GM06990 (cell line): ENCODE data around the gene GPATCH2.

Source experiments
- DNase-seq: peaks from one replicate; pipeline ENCODE4 v3.0.0-alpha.2; 2011; ENCODE audit not compliant: insufficient read length; ENCODE audit errors: extremely low read depth
- H3K27me3 ChIP-seq: replicated peaks from 2 replicates; pipeline ENCODE4 v1.6.0; 2011; ENCODE audit warnings: low read length; ENCODE audit not compliant: control insufficient read depth, insufficient read depth
- H3K36me3 ChIP-seq: 2 replicates; pipeline ENCODE4 v1.5.1; 2011; ENCODE audit warnings: low read length; ENCODE audit not compliant: control insufficient read depth, insufficient read depth
- H3K4me3 ChIP-seq: replicated peaks from 2 replicates; pipeline ENCODE4 v1.5.1; 2011; ENCODE audit warnings: low read depth, mild to moderate bottlenecking, control low read depth, low read length
- TF ChIP-seq, protein P1 (sequence below): IDR thresholded peaks from 2 replicates; pipeline ENCODE4 v1.5.1; 2011; ENCODE audit warnings: low read length, control low read depth, mild to moderate bottlenecking, inconsistent platforms; ENCODE audit not compliant: insufficient read depth, poor library complexity, severe bottlenecking

Gene GPATCH2

DNA sequence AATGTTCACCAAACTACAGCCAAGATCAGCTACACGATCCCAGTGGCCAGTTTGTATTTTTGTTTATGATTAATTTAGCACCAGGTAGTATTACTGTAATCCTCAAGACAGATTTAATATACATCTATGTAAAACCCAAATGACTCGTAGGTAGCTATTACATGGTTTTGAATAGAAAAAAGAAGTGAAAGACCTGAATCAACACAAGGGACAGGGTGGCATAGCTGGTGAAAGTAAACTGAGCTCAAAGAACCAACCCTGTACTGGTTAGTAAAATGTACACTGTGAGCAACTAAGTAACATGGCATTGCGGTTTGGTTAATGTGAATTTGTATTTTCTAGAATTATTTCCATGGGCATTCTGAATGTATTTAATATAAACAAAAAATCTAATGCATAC is 8.8 kb downstream of the GPATCH2 start:
- DNase-seq = no peak
- Histone ChIP-seq H3K27me3 (no peaks in the 10 kb centered on the region), H3K4me3 (no peak overlapping the region), H3K36me3 (peaks cover 2% of the 10 kb centered on the region; the same call in 1 of the 2 replicates)
- TF ChIP-seq, protein P1, sequence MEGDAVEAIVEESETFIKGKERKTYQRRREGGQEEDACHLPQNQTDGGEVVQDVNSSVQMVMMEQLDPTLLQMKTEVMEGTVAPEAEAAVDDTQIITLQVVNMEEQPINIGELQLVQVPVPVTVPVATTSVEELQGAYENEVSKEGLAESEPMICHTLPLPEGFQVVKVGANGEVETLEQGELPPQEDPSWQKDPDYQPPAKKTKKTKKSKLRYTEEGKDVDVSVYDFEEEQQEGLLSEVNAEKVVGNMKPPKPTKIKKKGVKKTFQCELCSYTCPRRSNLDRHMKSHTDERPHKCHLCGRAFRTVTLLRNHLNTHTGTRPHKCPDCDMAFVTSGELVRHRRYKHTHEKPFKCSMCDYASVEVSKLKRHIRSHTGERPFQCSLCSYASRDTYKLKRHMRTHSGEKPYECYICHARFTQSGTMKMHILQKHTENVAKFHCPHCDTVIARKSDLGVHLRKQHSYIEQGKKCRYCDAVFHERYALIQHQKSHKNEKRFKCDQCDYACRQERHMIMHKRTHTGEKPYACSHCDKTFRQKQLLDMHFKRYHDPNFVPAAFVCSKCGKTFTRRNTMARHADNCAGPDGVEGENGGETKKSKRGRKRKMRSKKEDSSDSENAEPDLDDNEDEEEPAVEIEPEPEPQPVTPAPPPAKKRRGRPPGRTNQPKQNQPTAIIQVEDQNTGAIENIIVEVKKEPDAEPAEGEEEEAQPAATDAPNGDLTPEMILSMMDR = no peak

DNA sequence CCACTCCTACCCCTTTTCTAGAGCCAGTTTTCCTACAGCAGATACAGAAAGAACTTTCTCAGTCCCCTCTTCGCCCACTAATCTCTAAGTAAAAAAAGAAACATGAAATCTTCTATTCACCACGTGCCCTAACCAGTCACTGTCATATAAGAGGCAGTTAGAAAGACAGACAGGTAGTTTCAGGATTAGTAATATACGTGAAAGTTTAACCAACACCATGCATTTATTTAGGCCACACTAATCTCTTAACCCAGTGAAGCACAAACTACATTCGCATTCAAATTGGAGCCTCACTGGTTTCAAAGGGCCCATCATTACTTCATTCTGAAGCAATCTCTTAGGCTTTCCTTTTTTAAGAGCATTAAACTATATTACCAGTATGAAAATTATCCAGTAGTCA is 10.1 kb downstream of the GPATCH2 start:
- peaks cover 2% of the 10 kb centered on the region; the same call in 1 of the 2 replicates for H3K36me3 ChIP-seq
- no peak overlapping the region for H3K4me3 ChIP-seq
- TF ChIP-seq, protein P1 = no peak
- DNase-seq = peak; percentile 52
- H3K27me3 ChIP-seq = no peaks in the 10 kb centered on the region

DNA sequence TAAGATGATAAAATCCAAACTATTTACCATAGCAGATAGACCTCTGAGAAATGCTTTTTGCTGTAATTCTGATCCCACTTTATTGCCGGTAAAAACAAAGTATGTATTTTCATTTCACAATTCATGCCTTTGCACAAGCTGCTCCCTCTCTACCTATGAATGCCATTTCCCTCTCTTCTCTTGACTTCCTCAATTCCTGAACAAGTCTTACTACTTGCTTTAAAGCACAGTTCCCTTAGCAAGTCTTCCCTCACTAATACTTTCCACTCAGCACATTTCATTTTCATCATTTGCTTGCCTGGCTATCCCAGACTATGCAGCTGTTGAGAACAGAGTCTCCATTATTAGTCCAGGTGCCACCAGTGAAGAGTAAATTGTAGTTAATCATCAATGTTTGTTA is 13.8 kb downstream of the GPATCH2 start:
- Histone ChIP-seq H3K36me3 (peaks cover 2% of the 10 kb centered on the region; the same call in 1 of the 2 replicates), H3K27me3 (no peaks in the 10 kb centered on the region), H3K4me3 (no peak overlapping the region)
- DNase-seq = no peak
- TF ChIP-seq, protein P1 = no peak

DNA sequence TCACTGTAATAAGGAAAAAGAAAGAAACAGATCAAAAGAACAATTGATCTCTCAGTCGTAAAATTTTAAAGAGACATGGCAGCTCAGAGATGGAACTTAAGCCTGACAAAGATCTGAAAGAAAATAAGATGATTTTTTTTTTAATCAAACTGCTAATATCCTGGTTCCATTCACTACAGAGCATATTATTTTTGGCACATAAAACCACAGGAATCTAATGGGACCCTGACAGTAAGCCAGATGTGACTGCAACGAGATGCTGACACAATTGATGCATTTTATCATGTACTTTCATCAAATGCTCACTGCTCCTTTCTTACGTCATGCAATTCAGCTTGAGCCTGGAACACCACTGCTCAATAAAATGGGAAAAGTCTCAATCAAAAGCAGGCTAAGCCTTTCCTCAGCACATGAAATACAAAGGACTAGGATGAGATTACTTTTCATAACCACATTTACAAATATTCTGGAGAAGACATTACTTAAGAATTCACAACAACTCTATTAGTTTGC is 16.6 kb downstream of the GPATCH2 start:
- Histone ChIP-seq H3K4me3 (no peak overlapping the region), H3K36me3 (0 out of 2 replicates have a peak, but pooled peaks cover 3% of the 10 kb centered on the region), H3K27me3 (no peaks in the 10 kb centered on the region)
- TF ChIP-seq, protein P1 = no peak
- no peak for DNase-seq

DNA sequence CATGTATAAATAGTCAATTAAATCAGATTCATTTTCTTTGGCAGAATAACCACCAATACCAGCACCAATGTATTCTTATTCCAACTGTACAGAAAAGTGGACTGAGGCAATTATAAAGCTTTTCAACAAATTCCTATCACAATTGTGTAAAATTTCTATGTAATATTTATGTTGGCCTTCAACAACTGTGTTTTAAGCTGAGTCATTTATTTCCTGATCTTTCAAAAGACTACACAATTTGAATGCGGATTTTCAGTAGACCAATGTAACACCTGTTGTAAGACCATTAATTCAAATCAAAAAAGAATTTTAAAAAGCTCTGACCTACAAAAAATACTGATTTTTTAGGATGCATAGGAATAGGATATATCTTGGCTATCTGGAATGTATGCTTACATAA is 25.5 kb downstream of the GPATCH2 start:
- Histone ChIP-seq H3K27me3 (no peaks in the 10 kb centered on the region), H3K36me3 (no peaks in the 10 kb centered on the region), H3K4me3 (no peak overlapping the region)
- DNase-seq = no peak
- TF ChIP-seq, protein P1 = no peak

DNA sequence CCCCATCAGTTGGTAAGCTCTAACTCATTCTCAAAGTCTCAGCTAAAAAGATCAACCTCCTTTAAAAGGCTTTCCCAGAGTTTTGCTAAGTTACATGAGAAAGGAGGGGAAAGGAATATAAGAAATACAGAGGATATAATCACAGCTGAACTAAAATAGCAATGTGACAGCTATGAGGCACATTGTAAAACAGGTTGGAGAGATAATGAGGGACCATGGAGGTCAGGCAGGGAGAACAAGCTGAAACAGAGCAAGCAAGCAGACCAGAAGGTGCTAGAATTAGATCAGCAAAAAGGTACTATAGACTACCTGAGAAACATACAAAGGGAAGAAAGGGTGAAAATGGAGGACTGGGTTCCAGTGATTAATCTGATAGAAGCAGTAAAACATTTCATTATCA is 28.5 kb downstream of the GPATCH2 start:
- no peak for DNase-seq
- Histone ChIP-seq H3K36me3 (no peaks in the 10 kb centered on the region), H3K4me3 (no peak overlapping the region), H3K27me3 (no peaks in the 10 kb centered on the region)
- TF ChIP-seq, protein P1 = no peak
